ENCODE measurements around the gene UGT2B7. TPM values are rescaled to one million over a fixed set of nuclear protein-coding genes. Genes with fewer than 3 reads are reported as not detected.

UGT2B7 gene
- total and polyA plus RNA-seq, 4 donors = 5.8 TPM; not detected in 3

DNA sequence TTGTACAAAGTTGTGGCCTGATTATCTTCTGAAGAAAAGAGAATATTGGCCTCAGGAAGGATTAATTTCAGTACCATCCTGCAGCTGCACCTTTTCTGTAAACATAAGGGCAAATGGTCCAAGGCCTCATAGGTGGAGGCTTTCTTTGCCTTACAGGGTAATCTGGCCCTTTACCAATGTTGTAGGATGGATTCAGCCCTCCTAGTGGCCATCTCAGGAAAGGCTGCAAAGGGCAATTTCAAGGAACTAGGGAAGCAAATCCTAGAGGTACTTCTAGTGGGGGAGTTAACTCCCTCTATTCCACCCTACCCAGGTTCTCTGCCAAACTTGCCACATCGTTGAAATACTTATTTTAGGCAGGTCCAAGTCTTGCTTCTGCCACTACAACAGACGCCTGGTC lies 60.6 kb downstream of the UGT2B7 start:
- no peaks in the 10 kb centered on the region for H3K36me3 ChIP-seq (ENCODE audit: control insufficient read depth in 1 of 2, insufficient read depth in 2 of 2, low read length in 1 of 2)
- WGBS, 2 donors = 78 to 81% methylated on average over 2 of the region's 2 CpGs
- ATAC-seq (ENCODE audit: low FRiP score) (no peak), DNase-seq (no peak)
- no peaks in the 10 kb centered on the region for H3K9me3 ChIP-seq (ENCODE audit: control insufficient read depth, low read length)
- H3K4me3 ChIP-seq (ENCODE audit: low read length in 2 of 2) = no peak overlapping the region
- intact Hi-C loops (cut with DNase I) = no loop called here
- no peak overlapping the region for H3K27ac ChIP-seq (ENCODE audit: low read depth in 1 of 2, low read length in 2 of 2)
- H3K27me3 ChIP-seq (ENCODE audit: control insufficient read depth in 1 of 2, insufficient read depth in 2 of 2, low read length in 1 of 2) = no peaks in the 10 kb centered on the region
- H3K4me1 ChIP-seq (ENCODE audit: control insufficient read depth in 1 of 2, insufficient read depth in 2 of 2, low read length in 2 of 2) = no peaks in the 10 kb centered on the region

Other genes starting within 250 kb of the UGT2B7 start
- not detected for gene UGT2A3, start 144.7 kb upstream of the UGT2B7 start, total RNA-seq
- gene UGT2A3, start 144.7 kb upstream of the UGT2B7 start, polyA plus RNA-seq = 10 to 100 TPM in 1 of 2 donors, not detected in 1; 13.5 TPM
- not detected for gene UGT2B11, start 118.3 kb downstream of the UGT2B7 start, total RNA-seq
- gene UGT2B11, start 118.3 kb downstream of the UGT2B7 start, polyA plus RNA-seq = not detected
- not detected for gene UGT2B28, start 184.0 kb downstream of the UGT2B7 start, total RNA-seq
- gene UGT2B28, start 184.0 kb downstream of the UGT2B7 start, polyA plus RNA-seq = not detected